Adipocyte (in vitro differentiated cells): ENCODE measurements around the gene ITPR2.

Experiments
- DNase-seq: peaks from one replicate; pipeline ENCODE4 v3.0.0-alpha.2; 2015; ENCODE audit warnings: low read depth
- H3K27me3 ChIP-seq: replicated peaks from 2 replicates; pipeline ENCODE4 v1.7.0; 2013; ENCODE audit warnings: mild to moderate bottlenecking, low read length, moderate library complexity; ENCODE audit not compliant: control insufficient read depth, insufficient read depth
- H3K36me3 ChIP-seq: 2 replicates; pipeline ENCODE4 v1.7.0; 2013; ENCODE audit warnings: low read length, mild to moderate bottlenecking, moderate library complexity; ENCODE audit not compliant: control insufficient read depth, insufficient read depth, severe bottlenecking
- H3K4me1 ChIP-seq: 2 replicates; pipeline ENCODE4 v1.7.0; 2013; ENCODE audit warnings: mild to moderate bottlenecking, low read length, moderate library complexity; ENCODE audit not compliant: control insufficient read depth, insufficient read depth
- H3K4me3 ChIP-seq: 2 replicates; pipeline ENCODE4 v1.7.0; 2013; ENCODE audit warnings: mild to moderate bottlenecking, low read length, moderate library complexity
- H3K9ac ChIP-seq: 2 replicates; pipeline ENCODE4 v1.7.0; 2013; ENCODE audit warnings: mild to moderate bottlenecking, low read length, moderate library complexity
- H3K9me3 ChIP-seq: 2 replicates; pipeline ENCODE4 v1.7.0; 2013; ENCODE audit warnings: mild to moderate bottlenecking, low read length, moderate library complexity; ENCODE audit not compliant: control insufficient read depth

The ITPR2 gene

GRCh38 chr12:26705851-26706250 is 127.1 kb downstream of the ITPR2 start:
- H3K4me1 ChIP-seq: peaks cover 8% of the 10 kb centered on the region
- no peak overlapping the region for H3K4me3 ChIP-seq
- peaks cover 6% of the 10 kb centered on the region for H3K36me3 ChIP-seq
- H3K9me3 ChIP-seq: no peaks in the 10 kb centered on the region
- no peaks in the 10 kb centered on the region for H3K27me3 ChIP-seq
- no peak for DNase-seq
- no peak overlapping the region for H3K9ac ChIP-seq

GRCh38 chr12:26704684-26705460 is 128.1 kb downstream of the ITPR2 start:
- H3K9me3 ChIP-seq: no peaks in the 10 kb centered on the region
- peak; percentile 40 for DNase-seq
- no peaks in the 10 kb centered on the region for H3K27me3 ChIP-seq
- H3K9ac ChIP-seq: peak overlapping the region; percentile 5
- peaks cover 8% of the 10 kb centered on the region for H3K4me1 ChIP-seq
- no peak overlapping the region for H3K4me3 ChIP-seq
- H3K36me3 ChIP-seq: peaks cover 6% of the 10 kb centered on the region

GRCh38 chr12:26704214-26704613 is 128.8 kb downstream of the ITPR2 start:
- no peak for DNase-seq
- Histone ChIP-seq H3K9ac (no peak overlapping the region), H3K4me3 (no peak overlapping the region), H3K27me3 (no peaks in the 10 kb centered on the region), H3K4me1 (peaks cover 8% of the 10 kb centered on the region), H3K9me3 (no peaks in the 10 kb centered on the region), H3K36me3 (peaks cover 6% of the 10 kb centered on the region)

- H3K4me1 ChIP-seq: peaks cover 10% of the 10 kb centered on the region
Observed at GRCh38 chr12:26702741-26703140, 130.3 kb downstream of the ITPR2 start.

GRCh38 chr12:26701604-26702215 is 131.3 kb downstream of the ITPR2 start:
- Histone ChIP-seq H3K36me3 (peaks cover 4% of the 10 kb centered on the region), H3K9me3 (no peaks in the 10 kb centered on the region), H3K27me3 (no peaks in the 10 kb centered on the region), H3K4me3 (no peak overlapping the region), H3K9ac (no peak overlapping the region), H3K4me1 (peaks cover 10% of the 10 kb centered on the region)
- DNase-seq: peak; percentile 87

More at GRCh38 chr12:26702741-26703140, 130.3 kb downstream of the ITPR2 start:
- Histone ChIP-seq H3K9me3 (no peaks in the 10 kb centered on the region), H3K27me3 (no peaks in the 10 kb centered on the region), H3K36me3 (no peaks in the 10 kb centered on the region), H3K9ac (no peak overlapping the region), H3K4me3 (no peak overlapping the region)
- DNase-seq: no peak

- H3K9me3 ChIP-seq: no peaks in the 10 kb centered on the region
- no peak for DNase-seq
- no peaks in the 10 kb centered on the region for H3K27me3 ChIP-seq
- peaks cover 14% of the 10 kb centered on the region for H3K36me3 ChIP-seq
- no peak overlapping the region for H3K9ac ChIP-seq
- H3K4me3 ChIP-seq: no peak overlapping the region
- peaks cover 10% of the 10 kb centered on the region for H3K4me1 ChIP-seq
Observed at GRCh38 chr12:26700430-26700829, 132.6 kb downstream of the ITPR2 start.

GRCh38 chr12:26699237-26699636 is 133.8 kb downstream of the ITPR2 start:
- Histone ChIP-seq H3K4me3 (no peak overlapping the region), H3K9me3 (no peaks in the 10 kb centered on the region), H3K4me1 (peaks cover 3% of the 10 kb centered on the region), H3K27me3 (no peaks in the 10 kb centered on the region), H3K9ac (no peak overlapping the region), H3K36me3 (peaks cover 19% of the 10 kb centered on the region)
- peak; percentile 30 for DNase-seq

- H3K4me1 ChIP-seq: peaks cover 3% of the 10 kb centered on the region
- H3K9ac ChIP-seq: no peak overlapping the region
Observed at GRCh38 chr12:26698186-26698585, 134.8 kb downstream of the ITPR2 start.

GRCh38 chr12:26697217-26697616 is 135.8 kb downstream of the ITPR2 start:
- peak; percentile 61 for DNase-seq
- Histone ChIP-seq H3K36me3 (peaks cover 28% of the 10 kb centered on the region), H3K27me3 (no peaks in the 10 kb centered on the region), H3K9ac (no peak overlapping the region), H3K9me3 (no peaks in the 10 kb centered on the region), H3K4me1 (peaks cover 3% of the 10 kb centered on the region), H3K4me3 (no peak overlapping the region)

More at GRCh38 chr12:26698186-26698585, 134.8 kb downstream of the ITPR2 start:
- H3K36me3 ChIP-seq: peaks cover 24% of the 10 kb centered on the region
- H3K27me3 ChIP-seq: no peaks in the 10 kb centered on the region
- no peak overlapping the region for H3K4me3 ChIP-seq
- H3K9me3 ChIP-seq: no peaks in the 10 kb centered on the region
- DNase-seq: no peak

GRCh38 chr12:26696613-26697092 is 136.3 kb downstream of the ITPR2 start:
- Histone ChIP-seq H3K9ac (no peak overlapping the region), H3K27me3 (no peaks in the 10 kb centered on the region), H3K4me3 (no peak overlapping the region), H3K9me3 (no peaks in the 10 kb centered on the region), H3K4me1 (peaks cover 7% of the 10 kb centered on the region), H3K36me3 (peaks cover 28% of the 10 kb centered on the region)
- no peak for DNase-seq

GRCh38 chr12:26696048-26696612 is 136.9 kb downstream of the ITPR2 start:
- Histone ChIP-seq H3K9me3 (no peaks in the 10 kb centered on the region), H3K4me3 (no peak overlapping the region), H3K27me3 (no peaks in the 10 kb centered on the region), H3K9ac (no peak overlapping the region), H3K4me1 (peaks cover 12% of the 10 kb centered on the region), H3K36me3 (peaks cover 28% of the 10 kb centered on the region)
- DNase-seq: no peak
